AG09309 (cell line): ENCODE results near the gene C1D.

ENCODE experiments used
- DNase-seq: peaks from one replicate; pipeline ENCODE4 v3.0.0-alpha.2; 2010; ENCODE audit warnings: low read depth
- H3K4me3 ChIP-seq: 2 replicates; pipeline ENCODE4 v1.5.1; 2011; ENCODE audit warnings: mild to moderate bottlenecking, low read depth, low read length, moderate library complexity; ENCODE audit not compliant: control insufficient read depth
- CTCF ChIP-seq: IDR thresholded peaks from 2 replicates; pipeline ENCODE4 v1.5.1; 2011; ENCODE audit warnings: mild to moderate bottlenecking, low read depth, low read length, inconsistent platforms; ENCODE audit not compliant: insufficient read depth, control insufficient read depth; ENCODE audit errors: missing control alignments

Gene C1D

DNA sequence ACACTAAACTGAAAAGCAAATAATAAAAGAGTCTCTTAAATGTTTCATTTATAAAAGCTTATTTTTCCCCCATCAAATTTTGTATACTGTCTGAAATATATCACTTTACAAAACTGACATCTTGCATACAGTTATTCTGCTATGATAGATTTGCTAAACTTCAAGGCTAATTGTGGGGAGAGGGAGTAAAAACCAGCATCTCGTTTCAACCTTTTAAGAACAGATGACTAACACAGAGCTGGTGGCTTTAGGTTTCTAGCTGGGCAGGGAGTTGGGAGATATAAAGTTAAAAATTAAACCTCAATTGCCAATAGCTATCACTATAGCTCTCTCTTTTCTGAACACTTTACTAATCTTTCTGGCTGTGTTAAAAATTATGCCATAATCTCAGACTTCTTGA lies 23.5 kb downstream of the C1D start:
- DNase-seq = no peak
- no peak overlapping the region for H3K4me3 ChIP-seq
- TF ChIP-seq CTCF = no peak

DNA sequence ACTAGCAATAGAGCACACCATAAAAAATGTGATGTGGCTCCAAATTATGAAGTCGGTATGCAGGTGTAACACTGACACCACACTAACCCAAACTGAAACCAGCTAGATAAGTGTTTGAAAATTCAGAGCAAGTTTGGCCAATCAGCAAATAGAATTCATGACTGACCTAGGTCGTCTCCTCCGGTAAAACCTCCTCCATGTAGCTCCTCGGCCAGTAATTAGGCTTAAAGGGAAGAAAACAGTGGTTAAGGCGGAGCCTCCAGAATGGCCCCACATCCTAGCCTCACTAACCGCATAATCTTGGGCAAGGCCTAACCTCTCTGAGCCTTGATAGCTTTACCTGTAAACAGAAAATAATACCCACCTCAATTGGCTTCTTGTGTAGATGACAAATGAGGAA lies 30.1 kb downstream of the C1D start:
- DNase-seq = no peak
- TF ChIP-seq CTCF = no peak

GRCh38 chr2:68031542-68032160 lies 31.2 kb downstream of the C1D start:
- DNase-seq = peak; percentile 10
- H3K4me3 ChIP-seq = no peak overlapping the region
- peak; percentile 59 for TF ChIP-seq CTCF

More for the DNA sequence above, 30.1 kb downstream of the C1D start:
- H3K4me3 ChIP-seq = no peak overlapping the region

DNA sequence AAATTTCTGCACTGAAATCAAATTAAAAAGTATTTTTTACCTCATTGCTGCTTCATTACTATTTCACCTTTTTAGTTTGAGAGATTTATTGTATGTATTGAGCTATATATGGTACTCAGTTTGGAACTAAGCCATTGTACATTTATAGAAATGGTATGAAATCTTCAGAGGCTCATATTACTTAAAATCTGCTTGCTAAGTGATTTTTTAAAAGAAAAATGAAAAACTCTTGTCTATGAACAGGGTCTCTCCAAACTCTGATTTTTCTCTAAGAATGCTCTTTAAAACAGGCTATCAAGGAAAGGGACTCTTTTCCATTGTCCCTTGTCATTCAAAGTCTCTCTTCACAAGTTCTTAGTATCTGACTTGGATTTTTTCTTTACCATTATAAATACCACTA lies 31.8 kb downstream of the C1D start:
- no peak for TF ChIP-seq CTCF
- no peak for DNase-seq
- H3K4me3 ChIP-seq = no peak overlapping the region

DNA sequence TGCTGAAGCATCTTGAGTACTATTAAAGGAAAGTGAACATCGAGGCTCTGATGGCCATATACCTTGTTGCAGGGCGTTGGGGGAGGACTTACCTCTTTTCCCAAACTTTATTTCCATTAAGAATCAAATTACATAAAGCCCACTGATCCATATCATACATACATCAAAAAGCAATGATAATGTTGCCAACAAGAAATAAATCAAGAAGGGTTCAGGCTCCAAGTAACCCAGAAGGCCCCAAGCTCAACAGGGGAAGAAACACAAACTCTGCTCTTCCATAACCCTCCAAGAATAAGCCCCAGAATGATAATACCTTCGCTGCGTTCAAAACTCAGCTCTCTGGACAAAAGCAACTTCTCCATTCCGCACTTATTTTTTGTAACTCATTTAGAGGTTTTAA lies 32.3 kb downstream of the C1D start:
- no peak overlapping the region for H3K4me3 ChIP-seq
- DNase-seq = no peak
- no peak for TF ChIP-seq CTCF

GRCh38 chr2:68027959-68028358 lies 34.8 kb downstream of the C1D start:
- DNase-seq = peak; percentile 63
- TF ChIP-seq CTCF = no peak
- no peak overlapping the region for H3K4me3 ChIP-seq

GRCh38 chr2:68024450-68024849 lies 38.4 kb downstream of the C1D start:
- no peak for DNase-seq
- no peak for TF ChIP-seq CTCF
- H3K4me3 ChIP-seq = no peak overlapping the region
